ENCODE results near the gene AOAH.

The AOAH gene

GRCh38 chr7:36600869-36601530 lies 123.3 kb downstream of the AOAH start:
- DNase-seq (ENCODE audit: low read depth): no peak

GRCh38 chr7:36600314-36600682 lies 124.0 kb downstream of the AOAH start:
- DNase-seq (ENCODE audit: low read depth): no peak

DNA sequence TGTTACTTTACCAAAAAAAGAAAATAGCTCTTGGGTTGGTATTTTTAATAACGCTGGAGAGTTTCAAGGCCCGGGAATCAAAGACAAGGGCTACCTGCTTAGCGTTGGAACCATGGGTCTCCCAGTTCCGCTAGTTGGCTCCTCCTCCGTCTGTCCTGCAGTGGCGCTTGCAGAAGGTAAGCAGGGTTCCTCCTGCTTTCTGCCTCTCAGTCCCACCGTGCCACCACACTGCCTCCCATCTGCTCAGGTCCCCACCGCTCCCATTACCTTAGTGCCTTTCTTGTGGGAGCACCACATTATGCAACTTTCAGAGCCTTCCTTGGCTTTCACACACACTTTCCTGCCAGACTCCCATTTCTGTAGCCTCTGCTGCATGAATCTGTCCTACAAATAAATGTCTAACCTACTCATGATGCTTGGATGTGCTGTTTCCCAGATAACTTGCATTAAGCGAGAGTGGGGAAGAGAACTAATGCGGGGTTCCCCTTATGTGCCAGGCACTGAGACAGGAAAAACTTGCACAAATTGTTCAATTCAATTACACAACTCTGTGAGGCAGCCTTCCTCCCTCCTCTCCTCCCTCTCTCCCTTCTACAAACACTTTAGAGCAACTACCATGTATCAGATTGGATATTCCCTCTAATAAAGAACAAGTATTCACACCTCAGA lies 124.5 kb downstream of the AOAH start:
- no peak for DNase-seq (ENCODE audit: low read depth)

- DNase-seq (ENCODE audit: low read depth): no peak
Measured at GRCh38 chr7:36598054-36598674, 126.1 kb downstream of the AOAH start.

- no peak for DNase-seq (ENCODE audit: low read depth)
Measured at GRCh38 chr7:36597090-36597773, 127.1 kb downstream of the AOAH start.

DNA sequence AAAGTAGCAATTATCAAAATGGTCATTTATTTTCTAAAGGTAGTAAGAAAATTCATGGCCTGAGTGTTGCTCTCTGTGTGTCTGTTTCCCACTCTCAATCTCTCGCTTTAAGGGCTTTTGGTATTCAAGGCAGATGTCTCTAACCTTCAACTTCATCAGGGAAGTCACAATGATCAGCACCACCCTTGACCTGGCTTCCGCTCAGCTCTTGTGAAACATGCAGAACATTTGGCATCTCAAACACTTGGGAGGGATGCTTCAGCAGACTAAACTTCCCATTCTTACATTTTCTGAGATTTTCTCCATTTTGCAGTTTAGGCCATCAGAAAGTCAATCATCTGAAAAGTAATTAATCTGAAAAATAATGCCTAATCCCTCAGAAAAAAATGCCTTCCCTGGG lies 129.8 kb downstream of the AOAH start:
- DNase-seq (ENCODE audit: low read depth): no peak

DNA sequence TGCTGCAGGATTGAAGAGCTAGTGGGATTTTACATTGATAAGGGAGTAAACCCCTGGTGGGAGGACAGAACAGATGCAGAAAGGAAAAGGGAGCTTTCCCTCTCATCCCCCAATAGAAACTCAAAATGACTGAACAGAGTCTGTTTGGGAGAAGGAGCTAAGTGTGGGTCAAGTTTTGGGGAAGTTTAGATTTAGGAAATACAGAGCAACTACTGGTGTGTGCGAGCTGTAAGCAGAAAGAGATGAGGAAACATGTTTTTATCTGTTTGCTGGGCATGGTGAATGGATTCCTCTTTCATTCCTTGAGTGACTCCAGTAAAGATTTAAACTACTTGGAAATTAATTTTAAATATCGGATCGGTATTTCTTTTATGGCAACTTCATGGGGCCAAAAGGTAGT lies 132.7 kb downstream of the AOAH start:
- DNase-seq (ENCODE audit: low read depth): no peak

GRCh38 chr7:36589391-36589790 lies 134.9 kb downstream of the AOAH start:
- no peak for DNase-seq (ENCODE audit: low read depth)

DNA sequence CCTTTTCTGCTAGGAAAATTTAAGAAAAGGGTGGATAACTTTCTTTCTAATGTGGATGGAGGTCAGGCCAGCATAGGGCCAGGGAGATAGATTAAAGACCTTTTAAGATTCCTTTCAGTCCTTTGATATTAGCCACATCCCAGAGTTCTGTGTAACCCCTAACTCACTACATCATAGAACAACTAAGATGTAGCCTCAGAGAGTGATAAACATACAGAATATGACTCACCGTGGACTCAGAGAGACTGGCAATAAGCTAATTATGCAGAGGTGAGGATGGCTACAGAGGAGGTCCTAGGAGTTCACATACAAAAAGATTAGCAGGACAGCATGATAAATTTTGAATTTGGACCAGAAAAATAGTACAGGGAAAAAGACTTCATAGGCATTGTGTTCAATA lies 141.0 kb downstream of the AOAH start:
- DNase-seq (ENCODE audit: low read depth): no peak

DNA sequence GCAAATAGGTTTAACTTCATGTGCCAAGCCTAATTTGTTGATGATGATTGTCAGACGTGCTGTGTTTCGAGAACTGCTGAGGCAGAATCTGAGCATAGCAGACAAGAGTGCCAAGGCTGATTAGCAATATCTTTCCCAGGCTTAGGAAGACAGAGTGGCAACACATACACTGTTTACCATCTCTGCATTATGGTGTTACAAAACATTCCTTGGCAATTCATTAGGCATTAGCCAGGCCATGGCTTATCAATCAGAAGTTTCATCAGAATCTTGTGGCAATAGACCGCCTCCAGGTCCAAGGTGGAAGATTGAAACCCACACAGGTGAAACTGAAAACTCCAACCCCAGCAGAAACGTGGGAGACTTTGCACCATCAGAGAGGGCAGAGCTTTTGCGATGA lies 148.5 kb downstream of the AOAH start:
- no peak for DNase-seq (ENCODE audit: low read depth)

GRCh38 chr7:36573066-36573465 lies 151.2 kb downstream of the AOAH start:
- no peak for DNase-seq (ENCODE audit: low read depth)

DNA sequence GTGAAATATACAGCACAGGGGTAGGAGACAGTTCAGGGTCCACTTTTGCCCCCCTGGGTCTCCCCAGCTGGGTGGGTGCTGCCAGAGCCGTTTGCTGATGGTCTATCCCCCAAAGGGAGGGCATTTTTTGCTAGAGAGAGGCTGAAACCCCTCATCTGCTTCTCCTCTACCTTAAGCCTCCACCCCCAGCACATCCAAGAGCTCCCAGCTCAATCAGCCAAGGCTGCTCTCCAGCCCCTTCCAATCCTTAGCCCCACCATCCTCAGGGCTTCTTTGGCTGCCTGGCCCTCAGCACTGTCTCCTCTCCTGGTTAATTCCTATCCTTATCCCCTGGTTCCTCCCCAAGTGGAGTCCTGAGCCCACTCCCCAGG lies 153.1 kb downstream of the AOAH start:
- no peak for DNase-seq (ENCODE audit: low read depth)

GRCh38 chr7:36570528-36571189 lies 153.6 kb downstream of the AOAH start:
- DNase-seq (ENCODE audit: low read depth): no peak

GRCh38 chr7:36568452-36568849 lies 155.8 kb downstream of the AOAH start:
- DNase-seq (ENCODE audit: low read depth): no peak

DNA sequence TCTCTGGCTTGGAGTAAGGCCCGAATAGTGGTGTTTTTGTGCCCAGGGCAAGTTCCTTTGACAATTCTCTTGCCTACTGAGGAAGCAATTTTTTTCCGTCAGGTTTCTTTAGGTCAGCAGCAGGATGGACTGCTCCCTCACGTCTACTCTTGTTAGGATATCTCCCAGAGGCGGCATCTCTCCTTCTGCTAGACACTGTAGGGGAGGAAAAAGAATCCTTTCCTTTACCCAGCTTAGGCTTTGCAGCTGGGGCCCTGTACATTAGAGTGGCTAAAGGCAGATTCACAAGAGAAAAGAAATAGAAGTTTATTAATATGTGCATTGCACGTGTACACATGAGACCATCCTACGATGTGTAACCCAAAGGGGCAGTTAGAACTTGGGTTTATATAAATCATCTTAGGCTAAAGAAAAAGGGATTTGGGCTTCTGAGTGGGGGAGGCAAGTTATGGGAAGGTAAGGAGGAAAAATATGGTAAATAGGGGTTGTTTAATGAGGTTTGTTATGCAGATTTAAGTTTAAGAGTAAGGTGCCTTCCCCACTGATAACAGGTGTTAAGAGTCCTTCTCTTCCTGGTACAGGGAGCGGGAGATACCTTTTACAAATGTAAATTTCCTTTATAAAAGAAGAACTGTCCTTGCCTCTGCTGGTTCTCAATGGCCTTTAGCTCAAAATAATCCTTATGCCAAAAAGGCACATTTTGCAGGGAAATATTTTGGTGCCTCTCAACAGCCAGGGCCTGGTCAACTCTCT lies 156.4 kb downstream of the AOAH start:
- DNase-seq (ENCODE audit: low read depth): no peak

- DNase-seq (ENCODE audit: low read depth): no peak
Measured at GRCh38 chr7:36565792-36566356, 158.4 kb downstream of the AOAH start.

DNA sequence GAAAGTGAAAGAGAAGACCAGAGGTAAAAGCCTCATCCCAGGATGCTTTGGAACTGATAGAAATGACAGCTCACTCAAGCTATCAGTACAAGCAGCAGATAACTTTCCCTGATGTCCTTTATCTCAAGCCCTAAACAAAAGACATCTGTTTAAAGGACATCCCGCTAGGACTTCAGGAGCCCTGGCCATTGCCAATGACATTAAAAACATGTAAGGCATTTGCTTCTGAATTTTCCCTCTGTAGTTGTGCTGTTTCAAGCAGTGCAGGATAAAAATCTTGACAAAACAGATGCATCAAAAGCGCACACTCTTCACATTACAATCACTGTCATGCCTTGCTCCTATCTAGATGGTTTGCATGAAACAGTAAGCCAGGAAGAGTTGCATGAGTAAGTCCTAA lies 159.8 kb downstream of the AOAH start:
- no peak for DNase-seq (ENCODE audit: low read depth)

DNA sequence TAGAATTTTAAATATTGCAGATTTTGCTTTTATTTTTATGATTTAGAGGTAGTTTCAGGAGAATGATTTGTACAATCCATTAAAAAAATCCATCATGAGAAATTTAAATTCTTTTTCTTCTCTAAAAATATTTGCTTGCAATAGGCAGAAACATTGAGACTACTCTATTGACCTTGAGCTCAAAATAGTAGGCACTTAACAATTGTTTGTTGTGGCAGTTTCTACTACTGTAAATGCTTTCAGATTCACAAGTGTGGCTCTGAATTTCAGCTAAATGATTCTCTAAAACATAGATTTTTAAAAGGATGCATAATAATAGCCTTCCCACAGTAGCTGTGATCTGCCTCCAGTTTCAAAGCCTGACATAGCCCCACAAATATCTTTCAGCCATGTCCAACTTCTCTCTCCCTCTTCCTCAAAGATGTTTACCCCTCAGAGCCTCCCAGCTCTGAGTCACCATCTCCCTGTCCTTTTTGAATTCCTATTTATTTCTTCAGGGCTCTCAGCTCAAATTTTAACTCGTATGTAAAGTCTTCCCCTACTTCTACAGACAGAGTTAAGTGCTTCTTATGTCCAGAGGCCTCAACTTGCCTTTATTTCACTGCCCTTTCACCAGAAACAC lies 160.5 kb downstream of the AOAH start:
- DNase-seq (ENCODE audit: low read depth): no peak

DNA sequence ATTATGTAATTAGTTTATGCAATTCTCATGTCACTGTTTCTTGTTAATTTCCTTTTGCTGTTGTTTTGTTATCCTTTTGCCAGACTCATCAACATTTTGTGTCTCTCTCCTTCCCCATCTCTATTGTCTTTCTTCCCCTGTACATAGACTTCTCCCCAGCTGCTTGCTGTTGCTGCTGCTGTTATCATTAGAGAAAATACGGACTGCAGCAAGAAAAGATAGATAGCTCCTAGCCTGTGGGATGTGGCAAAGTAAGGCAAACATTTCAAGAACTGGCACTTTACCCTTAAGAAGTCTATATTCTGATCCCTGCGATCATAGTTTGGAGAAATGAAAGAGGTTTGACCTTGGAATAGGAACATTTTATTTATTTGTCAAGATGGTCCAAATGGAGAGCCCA lies 162.2 kb downstream of the AOAH start:
- DNase-seq (ENCODE audit: low read depth): no peak

GRCh38 chr7:36549029-36549428 lies 175.3 kb downstream of the AOAH start:
- DNase-seq (ENCODE audit: low read depth): no peak

GRCh38 chr7:36547416-36547815 lies 176.9 kb downstream of the AOAH start:
- no peak for DNase-seq (ENCODE audit: low read depth)
